Caco-2 (cell line): Measurements from ENCODE around the gene UPP1. TPM values are rescaled to one million over a fixed set of nuclear protein-coding genes. Genes with fewer than 3 reads are reported as not detected.
A peak's percentile ranks its signal among the peaks of the same experiment; 100 is the strongest.

ENCODE experiments used
- BruUV-seq: library from RNA; stranded (reverse); fragments of 400-500 nt; replicated peaks from 2 replicates; lab custom pipeline; 2021; lab: Mats Ljungman, UMichigan
- CTCF ChIA-PET: fragments of 300-600 bp; sonication (Branson Sonifier 250); formaldehyde crosslinking; loops from one replicate; lab custom pipeline; 2022; ENCODE audit warnings: antibody characterized with exemption; lab: Charles Lee
- POLR2A ChIA-PET: fragments of 300-600 bp; sonication (Branson Sonifier 250); formaldehyde crosslinking; loops from one replicate; lab custom pipeline; 2022; ENCODE audit warnings: antibody characterized with exemption; lab: Charles Lee
- DNase-seq, 2 experiments: peaks; one replicate each; pipeline versions ENCODE4 v3.0.0 to v3.0.0-alpha.2; 2020 to 2022
- H3K27me3 ChIP-seq: replicated peaks from 2 replicates; pipeline ENCODE4 v1.6.0; 2011; ENCODE audit warnings: low read length; ENCODE audit not compliant: control insufficient read depth, insufficient read depth
- H3K36me3 ChIP-seq: 2 replicates; pipeline ENCODE4 v1.5.1; 2011; ENCODE audit warnings: low read length; ENCODE audit not compliant: control insufficient read depth, insufficient read depth
- H3K4me1 ChIP-seq: fragments of 250-450 bp; sonication (Bioruptor Pico); 2 replicates; pipeline ENCODE4 v1.5.1; 2020; ENCODE audit warnings: mild to moderate bottlenecking
- H3K4me3 ChIP-seq: 2 replicates; pipeline ENCODE4 v1.5.1; 2011; ENCODE audit warnings: low read depth, mild to moderate bottlenecking, control low read depth, low read length
- H3K9me3 ChIP-seq: fragments of 250-450 bp; sonication (Bioruptor Pico); 2 replicates; pipeline ENCODE4 v1.5.1; 2020; ENCODE audit warnings: mild to moderate bottlenecking, moderate library complexity
- H3K27ac Mint-ChIP-seq: one replicate; pipeline ENCODE4 v1.8.0; 2022; ENCODE audit warnings: mixed read lengths; ENCODE audit not compliant: unreplicated experiment
- H3K27me3 Mint-ChIP-seq: one replicate; pipeline ENCODE4 v1.8.0; 2022; ENCODE audit warnings: mixed read lengths; ENCODE audit not compliant: insufficient read depth, unreplicated experiment
- H3K36me3 Mint-ChIP-seq: one replicate; pipeline ENCODE4 v1.8.0; 2022; ENCODE audit warnings: mild to moderate bottlenecking, mixed read lengths; ENCODE audit not compliant: insufficient read depth, unreplicated experiment
- H3K4me1 Mint-ChIP-seq: one replicate; pipeline ENCODE4 v1.8.0; 2022; ENCODE audit warnings: low read depth, mixed read lengths; ENCODE audit not compliant: unreplicated experiment
- H3K4me3 Mint-ChIP-seq: one replicate; pipeline ENCODE4 v1.8.0; 2022; ENCODE audit warnings: mild to moderate bottlenecking, moderate library complexity, mixed read lengths; ENCODE audit not compliant: unreplicated experiment
- H3K9me3 Mint-ChIP-seq: one replicate; pipeline ENCODE4 v1.8.0; 2022; ENCODE audit warnings: mixed read lengths; ENCODE audit not compliant: unreplicated experiment
- intact Hi-C: fragments of 100-400 bp; cut with micrococcal nuclease; formaldehyde crosslinking; loops from one replicate; pipeline ENCODE4 v1.10.0; 2022; ENCODE audit not compliant: unreplicated experiment
- total RNA-seq: library from RNA; stranded (reverse); gene quantifications from 2 replicates; pipeline ENCODE4 v1.2.3, GENCODE V29; 2022
- TF ChIP-seq, protein P1 (sequence below), 2 experiments: fragments of 200-600 bp in 1 of 2; IDR thresholded peaks; 1 replicate in 1 of 2; 2 replicates in 1 of 2; pipeline versions ENCODE4 v1.5.1 to v1.8.0; 2011 to 2022; ENCODE audit warnings: antibody characterized with exemption in 1 of 2, control low read depth in 1 of 2, inconsistent platforms in 1 of 2, low read depth in 1 of 2, low read length in 1 of 2, mild to moderate bottlenecking in 1 of 2, moderate library complexity in 1 of 2; ENCODE audit not compliant: insufficient read depth in 1 of 2, severe bottlenecking in 1 of 2, unreplicated experiment in 1 of 2

Gene UPP1
- total RNA-seq, 1 experiment from 2014 or later: 20.6 TPM

DNA sequence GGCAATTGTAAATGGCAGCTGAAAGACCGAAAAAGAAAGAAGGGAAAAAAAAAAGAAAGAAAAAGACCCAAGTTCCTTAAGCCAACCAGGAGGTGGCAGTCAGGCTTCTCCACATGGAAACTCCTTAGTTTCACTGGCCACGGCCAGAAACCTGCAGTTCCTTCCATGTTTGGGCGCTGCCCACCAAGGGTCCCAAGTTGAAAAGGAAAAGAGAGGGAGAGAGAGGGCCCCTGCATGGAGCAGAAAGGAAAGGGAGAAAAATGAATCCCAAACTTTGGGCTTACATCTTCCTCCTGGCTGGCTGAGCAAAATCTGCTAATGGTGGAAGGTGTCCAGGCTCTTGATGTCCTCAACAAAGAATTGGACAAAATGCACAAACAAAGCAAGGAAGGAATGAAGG lies 50.4 kb downstream of the UPP1 start:
- Histone ChIP-seq H3K4me1 (peaks cover 22% of the 10 kb centered on the region), H3K4me3 (no peak overlapping the region), H3K9me3 (peaks cover 31% of the 10 kb centered on the region), H3K36me3 (no peaks in the 10 kb centered on the region), H3K27me3 (no peaks in the 10 kb centered on the region)
- no TSS peak for BruUV-seq
- Mint-ChIP-seq H3K4me1 (peaks cover 27% of the 10 kb centered on the region), H3K36me3 (peaks cover 24% of the 10 kb centered on the region), H3K27ac (peak overlapping the region; percentile 39), H3K27me3 (no peaks in the 10 kb centered on the region), H3K9me3 (peaks cover 35% of the 10 kb centered on the region), H3K4me3 (no peak overlapping the region)
- intact Hi-C loops: no loop called here
- peak in 1 of 2 experiments; percentile 15 for DNase-seq
- CTCF ChIA-PET: no interaction called here
- TF ChIP-seq, protein P1, sequence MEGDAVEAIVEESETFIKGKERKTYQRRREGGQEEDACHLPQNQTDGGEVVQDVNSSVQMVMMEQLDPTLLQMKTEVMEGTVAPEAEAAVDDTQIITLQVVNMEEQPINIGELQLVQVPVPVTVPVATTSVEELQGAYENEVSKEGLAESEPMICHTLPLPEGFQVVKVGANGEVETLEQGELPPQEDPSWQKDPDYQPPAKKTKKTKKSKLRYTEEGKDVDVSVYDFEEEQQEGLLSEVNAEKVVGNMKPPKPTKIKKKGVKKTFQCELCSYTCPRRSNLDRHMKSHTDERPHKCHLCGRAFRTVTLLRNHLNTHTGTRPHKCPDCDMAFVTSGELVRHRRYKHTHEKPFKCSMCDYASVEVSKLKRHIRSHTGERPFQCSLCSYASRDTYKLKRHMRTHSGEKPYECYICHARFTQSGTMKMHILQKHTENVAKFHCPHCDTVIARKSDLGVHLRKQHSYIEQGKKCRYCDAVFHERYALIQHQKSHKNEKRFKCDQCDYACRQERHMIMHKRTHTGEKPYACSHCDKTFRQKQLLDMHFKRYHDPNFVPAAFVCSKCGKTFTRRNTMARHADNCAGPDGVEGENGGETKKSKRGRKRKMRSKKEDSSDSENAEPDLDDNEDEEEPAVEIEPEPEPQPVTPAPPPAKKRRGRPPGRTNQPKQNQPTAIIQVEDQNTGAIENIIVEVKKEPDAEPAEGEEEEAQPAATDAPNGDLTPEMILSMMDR (IDR thresholded peaks at IDR 0.05; ENCODE audit: insufficient read depth in 1 of 2, low read depth in 1 of 2, low read length in 1 of 2, severe bottlenecking in 1 of 2, unreplicated experiment in 1 of 2): no peak
- POLR2A ChIA-PET: interaction anchor here (0.6 to 0.9 kb wide), 2 partner anchors 51 to 86 kb away, joined by 3 to 5 read pairs; no protein-coding TSS in a partner anchor

DNA sequence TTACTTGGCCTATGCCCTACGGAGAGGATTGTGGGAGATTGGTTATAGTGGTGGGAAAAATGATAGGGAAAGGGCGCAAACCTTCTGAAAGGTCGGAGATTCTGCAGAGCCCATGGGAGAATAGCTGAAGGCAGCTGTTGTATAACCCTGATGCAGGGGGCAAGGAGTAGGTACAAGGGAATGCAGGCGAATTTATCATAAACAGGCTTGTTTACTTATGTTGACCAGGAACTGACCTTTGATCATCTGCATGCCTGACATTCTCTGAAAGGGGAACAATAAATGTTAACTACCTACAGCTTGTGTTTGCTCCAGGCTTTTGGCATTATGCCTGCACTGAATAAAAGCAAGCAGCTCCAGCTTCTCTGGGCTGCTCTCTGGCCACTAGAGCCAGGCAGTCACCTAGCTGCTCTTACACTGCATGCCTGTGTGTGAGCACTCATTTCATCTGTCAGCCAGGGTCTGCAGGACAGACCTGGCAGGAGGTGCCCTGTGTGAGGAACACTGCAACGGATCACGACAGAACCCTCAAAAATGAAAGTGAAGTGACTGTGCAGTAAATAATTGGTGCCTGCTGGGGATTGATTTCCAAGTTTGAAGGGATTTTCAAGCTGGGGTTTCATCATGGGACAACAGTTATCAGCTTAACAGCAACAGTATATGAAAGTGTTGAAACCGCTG lies 51.1 kb downstream of the UPP1 start:
- POLR2A ChIA-PET: interaction anchor here (0.9 kb wide), 1 partner anchor 52 kb away, joined by 5 read pairs; no protein-coding TSS in a partner anchor
- Histone ChIP-seq H3K4me1 (peaks cover 26% of the 10 kb centered on the region), H3K27me3 (no peaks in the 10 kb centered on the region), H3K36me3 (no peaks in the 10 kb centered on the region), H3K9me3 (peaks cover 35% of the 10 kb centered on the region), H3K4me3 (no peak overlapping the region)
- TF ChIP-seq, protein P1 (IDR thresholded peaks at IDR 0.05; ENCODE audit: insufficient read depth in 1 of 2, low read depth in 1 of 2, low read length in 1 of 2, severe bottlenecking in 1 of 2, unreplicated experiment in 1 of 2): no peak
- Mint-ChIP-seq H3K27me3 (no peaks in the 10 kb centered on the region), H3K4me3 (no peak overlapping the region), H3K27ac (peak overlapping the region; percentile 39), H3K4me1 (peaks cover 27% of the 10 kb centered on the region), H3K36me3 (peaks cover 24% of the 10 kb centered on the region), H3K9me3 (peaks cover 35% of the 10 kb centered on the region)
- DNase-seq: peak; percentile 71 to 77
- no TSS peak for BruUV-seq
- CTCF ChIA-PET: interaction anchor here (1.4 kb wide), 1 partner anchor 15 kb away, joined by 5 read pairs; no protein-coding TSS in a partner anchor
- intact Hi-C loops: loop anchor here (1.0 kb wide), 2 partner anchors 15 to 69 kb away; no protein-coding TSS in a partner anchor

DNA sequence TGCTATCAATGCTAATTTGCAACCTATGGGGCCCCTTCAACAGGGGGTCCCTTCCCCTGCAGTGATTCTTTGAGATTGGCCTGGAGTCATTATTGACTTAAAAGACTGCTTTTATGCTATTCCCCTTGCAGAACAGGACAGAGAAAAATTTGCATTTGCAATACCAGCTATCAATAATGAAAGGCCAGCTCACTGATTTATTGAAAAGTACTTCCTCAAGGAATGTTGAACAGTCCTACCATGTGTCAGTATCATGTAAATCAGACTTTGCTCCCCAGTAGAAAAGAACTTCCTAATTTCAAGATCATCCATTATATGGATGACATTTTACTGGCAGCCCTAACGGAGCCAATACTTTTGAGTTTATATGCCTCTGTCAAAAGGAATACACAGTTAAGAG lies 52.5 kb downstream of the UPP1 start:
- H3K4me1 ChIP-seq: peaks cover 27% of the 10 kb centered on the region
- TF ChIP-seq, protein P1 (IDR thresholded peaks at IDR 0.05; ENCODE audit: insufficient read depth in 1 of 2, low read depth in 1 of 2, low read length in 1 of 2, severe bottlenecking in 1 of 2, unreplicated experiment in 1 of 2): no peak
- DNase-seq: no peak
- H3K27me3 ChIP-seq: no peaks in the 10 kb centered on the region
- H3K27me3 Mint-ChIP-seq: no peaks in the 10 kb centered on the region
- BruUV-seq: no TSS peak
- ChIA-PET POLR2A (no interaction called here), CTCF (no interaction called here)
- no peak overlapping the region for H3K27ac Mint-ChIP-seq
- peaks cover 33% of the 10 kb centered on the region for H3K4me1 Mint-ChIP-seq
- no peak overlapping the region for H3K4me3 ChIP-seq
- H3K4me3 Mint-ChIP-seq: no peak overlapping the region
- peaks cover 45% of the 10 kb centered on the region for H3K9me3 ChIP-seq
- peaks cover 37% of the 10 kb centered on the region for H3K9me3 Mint-ChIP-seq
- intact Hi-C loops: no loop called here
- H3K36me3 ChIP-seq: no peaks in the 10 kb centered on the region
- H3K36me3 Mint-ChIP-seq: peaks cover 24% of the 10 kb centered on the region
